AG09319 (cell line): ENCODE measurements around the gene CERS6.

Source experiments
- DNase-seq: peaks from one replicate; pipeline ENCODE4 v3.0.0-alpha.2; 2010; ENCODE audit warnings: low read depth; ENCODE audit errors: extremely low read depth
- TF ChIP-seq, protein P1 (sequence below): IDR thresholded peaks from 2 replicates; pipeline ENCODE4 v1.5.1; 2011; ENCODE audit warnings: low read depth, mild to moderate bottlenecking, inconsistent platforms, low read length, moderate library complexity

CERS6 gene

DNA sequence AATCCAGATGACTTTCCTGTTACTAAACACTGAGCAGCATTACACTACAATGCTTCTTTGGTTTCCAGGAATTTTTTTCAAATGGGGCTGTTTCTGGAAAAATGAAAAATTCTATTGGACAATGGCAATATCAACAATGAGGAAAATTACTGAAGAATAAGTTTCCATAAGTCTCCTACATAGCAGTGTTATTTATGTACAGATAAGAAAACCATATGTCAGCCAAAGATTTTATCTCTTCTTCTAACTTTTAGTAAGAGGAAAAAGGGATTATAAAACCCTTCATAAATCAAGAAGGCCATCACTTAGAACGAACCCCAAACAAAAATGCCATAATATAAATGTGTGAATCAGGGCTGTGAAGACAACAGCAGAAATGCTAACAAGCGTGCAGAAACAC lies 314.7 kb downstream of the CERS6 start:
- TF ChIP-seq, protein P1, sequence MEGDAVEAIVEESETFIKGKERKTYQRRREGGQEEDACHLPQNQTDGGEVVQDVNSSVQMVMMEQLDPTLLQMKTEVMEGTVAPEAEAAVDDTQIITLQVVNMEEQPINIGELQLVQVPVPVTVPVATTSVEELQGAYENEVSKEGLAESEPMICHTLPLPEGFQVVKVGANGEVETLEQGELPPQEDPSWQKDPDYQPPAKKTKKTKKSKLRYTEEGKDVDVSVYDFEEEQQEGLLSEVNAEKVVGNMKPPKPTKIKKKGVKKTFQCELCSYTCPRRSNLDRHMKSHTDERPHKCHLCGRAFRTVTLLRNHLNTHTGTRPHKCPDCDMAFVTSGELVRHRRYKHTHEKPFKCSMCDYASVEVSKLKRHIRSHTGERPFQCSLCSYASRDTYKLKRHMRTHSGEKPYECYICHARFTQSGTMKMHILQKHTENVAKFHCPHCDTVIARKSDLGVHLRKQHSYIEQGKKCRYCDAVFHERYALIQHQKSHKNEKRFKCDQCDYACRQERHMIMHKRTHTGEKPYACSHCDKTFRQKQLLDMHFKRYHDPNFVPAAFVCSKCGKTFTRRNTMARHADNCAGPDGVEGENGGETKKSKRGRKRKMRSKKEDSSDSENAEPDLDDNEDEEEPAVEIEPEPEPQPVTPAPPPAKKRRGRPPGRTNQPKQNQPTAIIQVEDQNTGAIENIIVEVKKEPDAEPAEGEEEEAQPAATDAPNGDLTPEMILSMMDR: no peak
- DNase-seq: no peak

GRCh38 chr2:168772704-168773103 lies 316.6 kb downstream of the CERS6 start:
- TF ChIP-seq, protein P1: no peak
- no peak for DNase-seq

DNA sequence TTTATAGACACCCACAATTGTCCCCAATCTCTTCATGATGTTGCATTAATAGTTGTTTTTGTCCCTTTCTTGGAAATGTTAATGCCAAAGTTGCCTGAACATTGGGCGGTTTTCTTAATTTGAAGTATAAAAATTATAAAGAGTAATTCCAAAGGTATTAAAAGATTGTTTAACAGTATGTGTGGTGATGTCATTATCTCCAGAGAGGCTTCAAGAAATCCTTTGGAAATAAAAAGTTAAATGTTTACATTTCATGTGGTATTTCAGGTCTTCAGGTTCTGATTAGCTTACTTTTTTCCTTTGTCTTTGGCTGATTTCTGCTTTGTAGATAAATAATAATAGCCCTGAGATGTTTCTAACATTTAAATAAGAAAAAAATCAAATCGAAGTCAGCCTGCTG lies 317.1 kb downstream of the CERS6 start:
- TF ChIP-seq, protein P1: no peak

DNA sequence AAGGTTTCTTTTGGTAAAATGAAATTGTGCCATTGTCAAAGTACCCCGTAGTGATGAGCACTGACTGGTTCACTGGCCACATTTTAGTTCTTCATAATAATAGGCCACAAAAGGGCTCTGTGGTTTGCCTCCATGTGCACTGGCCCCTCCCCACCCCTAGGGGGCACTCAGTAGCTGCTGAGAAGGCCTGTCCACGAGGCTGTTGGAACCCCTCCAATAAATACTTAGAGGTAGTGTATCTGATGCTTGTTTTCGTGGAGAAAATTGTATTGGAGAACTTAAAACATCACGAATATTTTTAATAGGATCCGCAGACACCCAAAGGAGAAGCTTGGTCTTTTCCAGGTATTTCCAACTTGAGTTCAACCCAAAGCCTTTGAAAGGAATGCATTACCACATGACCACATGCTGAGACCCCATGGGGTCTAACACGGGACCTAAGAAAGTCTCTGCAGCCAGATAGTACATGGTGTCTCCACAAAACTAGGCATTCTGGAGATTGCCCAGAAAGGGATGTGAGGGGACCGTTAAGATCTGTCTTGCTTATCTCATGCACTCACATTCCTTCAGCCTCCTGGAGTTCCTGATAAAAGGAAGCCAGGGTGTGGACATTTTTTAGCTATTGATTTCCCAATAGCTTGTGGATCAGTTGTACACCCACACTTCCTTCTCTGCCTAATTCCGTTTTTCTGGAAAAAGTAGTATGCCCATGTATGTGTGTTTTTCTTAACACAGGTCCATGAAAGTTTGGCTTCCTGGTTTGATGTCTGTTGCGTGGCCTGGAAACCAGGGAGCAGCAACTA lies 317.8 kb downstream of the CERS6 start:
- TF ChIP-seq, protein P1: peak; percentile 97
- DNase-seq: peak; percentile 22

More for the DNA sequence above, 317.1 kb downstream of the CERS6 start:
- no peak for DNase-seq

DNA sequence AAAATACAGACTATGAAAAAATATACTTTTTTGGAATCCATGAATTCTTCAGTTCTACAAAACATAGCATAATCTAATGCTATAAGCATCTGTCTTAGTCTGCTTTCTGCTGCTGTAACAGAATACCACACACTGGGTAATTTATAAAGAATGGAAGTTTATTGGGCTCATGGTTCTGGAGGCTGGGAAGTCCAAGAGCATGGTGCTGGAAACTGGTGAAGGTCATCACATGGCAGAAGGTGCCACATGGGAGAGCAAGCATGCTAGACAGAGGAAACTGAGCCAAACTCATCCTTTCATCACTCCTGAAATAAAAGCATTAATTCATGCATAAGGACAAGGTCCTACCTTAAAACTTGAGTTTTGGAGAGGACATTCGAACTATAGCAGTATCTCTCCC lies 319.8 kb downstream of the CERS6 start:
- no peak for DNase-seq
- TF ChIP-seq, protein P1: no peak

GRCh38 chr2:168780669-168781071 lies 324.6 kb downstream of the CERS6 start:
- DNase-seq: no peak
- TF ChIP-seq, protein P1: no peak

DNA sequence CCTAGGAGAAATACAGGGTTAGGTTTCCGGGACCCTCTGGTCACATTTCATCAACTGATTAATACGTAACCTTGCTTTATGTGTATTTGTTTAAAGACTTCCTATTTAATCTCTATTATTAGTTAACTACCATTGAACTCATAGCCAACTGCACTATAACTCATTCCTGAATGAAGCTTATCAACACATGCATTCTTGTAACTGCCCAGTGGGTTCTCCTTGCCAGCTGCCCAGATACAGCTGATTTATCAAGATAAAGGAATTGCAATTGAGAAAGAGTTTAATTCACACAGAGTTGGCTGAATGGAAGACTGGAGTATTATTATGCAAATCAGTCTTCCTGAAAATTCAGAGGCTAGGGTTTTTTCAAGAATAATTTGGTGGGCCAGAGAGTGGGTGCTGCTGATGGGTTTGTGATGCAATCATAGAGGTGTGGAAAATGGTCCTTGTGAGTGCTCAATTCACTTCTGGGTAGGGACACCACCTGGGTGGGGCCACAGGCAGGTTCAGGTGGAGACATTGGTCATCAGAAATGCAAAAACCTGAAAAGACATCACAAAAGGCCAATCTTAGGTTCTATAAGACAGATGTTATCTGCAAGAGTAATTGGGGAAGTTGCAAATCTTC lies 325.2 kb downstream of the CERS6 start:
- TF ChIP-seq, protein P1: no peak
- DNase-seq: no peak
